ENCODE measurements around the gene LIPK. TPM values are rescaled to one million over a fixed set of nuclear protein-coding genes. Genes with fewer than 3 reads are reported as not detected.

The LIPK gene
- total and polyA plus RNA-seq, 2 of the 13 experiments (the other 11 are each of a cell fraction or from before 2014, with no cell fraction given), result not detected

DNA sequence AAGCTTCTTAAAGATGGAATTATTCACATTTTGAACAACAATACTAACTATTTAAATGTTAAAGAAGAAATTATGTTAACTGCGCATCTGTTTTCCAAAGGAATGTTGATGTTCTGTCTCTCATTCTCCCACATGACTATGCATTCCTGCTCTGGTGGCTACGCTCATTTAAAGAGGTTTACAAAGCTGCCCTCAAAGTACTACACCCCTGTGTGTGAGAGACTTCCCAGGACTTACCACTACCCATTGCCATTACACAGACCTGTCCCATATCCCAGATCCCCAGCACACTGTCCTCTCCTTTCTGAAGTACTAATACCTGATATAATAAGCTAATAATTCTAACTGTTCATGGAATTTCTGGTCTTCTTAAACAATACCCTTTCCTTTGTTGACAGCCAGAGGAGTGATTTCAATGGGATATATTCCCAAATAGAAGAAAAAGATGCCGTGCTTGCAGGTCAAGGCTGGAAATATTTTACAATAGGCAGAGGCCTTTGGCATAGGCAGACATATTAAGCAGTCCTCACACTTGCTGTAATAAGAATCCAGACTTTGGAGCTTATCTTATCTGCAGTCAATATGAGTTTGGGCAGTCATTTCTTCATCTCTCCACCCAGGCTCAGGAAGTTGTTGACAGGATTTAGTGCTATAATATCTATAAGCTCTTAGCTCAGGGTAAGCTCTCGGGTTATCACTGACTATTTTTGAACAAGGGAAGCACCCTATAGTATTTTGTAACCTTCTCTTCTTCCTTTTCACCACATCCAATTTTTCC is 29.6 kb upstream of the LIPK start:
- ChIA-PET CTCF (ENCODE audit: low intra/inter-chr PET ratio, low total read pairs) (no interaction called here), POLR2A (no interaction called here)
- H3K36me3 ChIP-seq (replicated peaks in 1 of 2; ENCODE audit: control insufficient read depth in 1 of 2, insufficient read depth in 2 of 2, low read length in 2 of 2), result no peaks in the 10 kb centered on the region
- no peaks in the 10 kb centered on the region for H3K79me2 ChIP-seq (ENCODE audit: insufficient read depth, low read length)
- in situ Hi-C loops (cut with HindIII; ENCODE audit: extremely low pct_ligation_motif_present, low pct_unique_long_range_greater_than_20kb), result no loop called here
- no peaks in the 10 kb centered on the region for H3K9me3 ChIP-seq (ENCODE audit: low read length)
- no peak overlapping the region for H2AFZ ChIP-seq (ENCODE audit: low read length)
- no peak for ATAC-seq
- H3K4me1 ChIP-seq (ENCODE audit: insufficient read depth, low read length), result no peaks in the 10 kb centered on the region
- no peak for DNase-seq (ENCODE audit: low spot score)
- H3K27ac ChIP-seq (ENCODE audit: extremely low read length, insufficient read depth, low read length), result no peak overlapping the region
- H3K27me3 ChIP-seq (ENCODE audit: control insufficient read depth in 1 of 2, insufficient read depth in 2 of 2, low read length in 2 of 2), result no peaks in the 10 kb centered on the region
- H4K20me1 ChIP-seq (ENCODE audit: insufficient read depth, low read length), result no peaks in the 10 kb centered on the region
- no peak overlapping the region for H3K4me3 ChIP-seq (replicated peaks in 1 of 3; ENCODE audit: insufficient read depth in 1 of 3, low read depth in 2 of 3, low read length in 3 of 3)
- H3K9ac ChIP-seq (ENCODE audit: insufficient read depth, low read depth, low read length), result no peak overlapping the region
- no peak for FAIRE-seq
- TF ChIP-seq ASH2L (IDR thresholded peaks at IDR 0.05; ENCODE audit: insufficient read length, low read depth, low read length), result no peak
- no peak for TF ChIP-seq ELF3 (CRISPR knock-in tag; IDR thresholded peaks at IDR 0.05)
- no peak for TF ChIP-seq NFIC (IDR thresholded peaks at IDR 0.05; ENCODE audit: low read length)
- intact Hi-C loops (cut with micrococcal nuclease; ENCODE audit: unreplicated experiment), result no loop called here
- no TSS peak for BruUV-seq (replicated peaks)
- 25% methylated on average over 4 of the region's 4 CpGs for WGBS (ENCODE audit: low lambda C conversion rate)
- H3K4me2 ChIP-seq (ENCODE audit: low read depth, low read length), result no peak overlapping the region

- FAIRE-seq (no peak), ATAC-seq (no peak), DNase-seq (ENCODE audit: low spot score) (no peak)
- H3K9me3 ChIP-seq (ENCODE audit: low read length), result no peaks in the 10 kb centered on the region
- H3K4me1 ChIP-seq (ENCODE audit: insufficient read depth, low read length), result no peaks in the 10 kb centered on the region
- H3K79me2 ChIP-seq (ENCODE audit: insufficient read depth, low read length), result no peaks in the 10 kb centered on the region
- H3K36me3 ChIP-seq (replicated peaks in 1 of 2; ENCODE audit: control insufficient read depth in 1 of 2, insufficient read depth in 2 of 2, low read length in 2 of 2), result no peaks in the 10 kb centered on the region
- in situ Hi-C loops (cut with HindIII; ENCODE audit: extremely low pct_ligation_motif_present, low pct_unique_long_range_greater_than_20kb), result no loop called here
- H4K20me1 ChIP-seq (ENCODE audit: insufficient read depth, low read length), result no peaks in the 10 kb centered on the region
- no peak overlapping the region for H3K9ac ChIP-seq (ENCODE audit: insufficient read depth, low read depth, low read length)
- 2% methylated on average over 4 of the region's 4 CpGs for WGBS (ENCODE audit: low lambda C conversion rate)
- H3K4me3 ChIP-seq (replicated peaks in 1 of 3; ENCODE audit: insufficient read depth in 1 of 3, low read depth in 2 of 3, low read length in 3 of 3), result no peak overlapping the region
- no TSS peak for BruUV-seq (replicated peaks)
- intact Hi-C loops (cut with micrococcal nuclease; ENCODE audit: unreplicated experiment), result no loop called here
- POLR2A ChIA-PET, result no interaction called here
- H3K4me2 ChIP-seq (ENCODE audit: low read depth, low read length), result no peak overlapping the region
- H3K27me3 ChIP-seq (ENCODE audit: control insufficient read depth in 1 of 2, insufficient read depth in 2 of 2, low read length in 2 of 2), result no peaks in the 10 kb centered on the region
- no peak overlapping the region for H3K27ac ChIP-seq (ENCODE audit: extremely low read length, insufficient read depth, low read length)
- no peak overlapping the region for H2AFZ ChIP-seq (ENCODE audit: low read length)
- CTCF ChIA-PET (ENCODE audit: low intra/inter-chr PET ratio, low total read pairs), result no interaction called here
- TF ChIP-seq ZNF574 (CRISPR knock-in tag; IDR thresholded peaks at IDR 0.05), result no peak
- TF ChIP-seq FOXK2 (IDR thresholded peaks at IDR 0.05), result no peak
- TF ChIP-seq ZNF772 (CRISPR knock-in tag; IDR thresholded peaks at IDR 0.05), result no peak
- no peak for TF ChIP-seq ZHX1 (CRISPR knock-in tag; IDR thresholded peaks at IDR 0.05; ENCODE audit: low read depth)
- no peak for TF ChIP-seq IRF2 (CRISPR knock-in tag; IDR thresholded peaks at IDR 0.05)
- TF ChIP-seq FLYWCH1 (CRISPR knock-in tag; IDR thresholded peaks at IDR 0.05), result no peak
- no peak for TF ChIP-seq ZSCAN21 (CRISPR knock-in tag; IDR thresholded peaks at IDR 0.05; ENCODE audit: borderline replicate concordance)
- no peak for TF ChIP-seq ZBTB34 (CRISPR knock-in tag; IDR thresholded peaks at IDR 0.05)
- TF ChIP-seq ZC3H13 (CRISPR knock-in tag; IDR thresholded peaks at IDR 0.05), result no peak
Measured at GRCh38 chr10:88680958-88681357, 25.1 kb upstream of the LIPK start.

Measured in HepG2 (cell line).